Measurements from ENCODE around the gene ALOX5. TPM values are rescaled to one million over a fixed set of nuclear protein-coding genes. Genes with fewer than 3 reads are reported as not detected.
A peak's percentile ranks its signal among the peaks of the same experiment; 100 is the strongest.

Gene ALOX5
- total and polyA plus RNA-seq, 4 donors, result 2.9 to 16.9 (median 8.4) TPM

DNA sequence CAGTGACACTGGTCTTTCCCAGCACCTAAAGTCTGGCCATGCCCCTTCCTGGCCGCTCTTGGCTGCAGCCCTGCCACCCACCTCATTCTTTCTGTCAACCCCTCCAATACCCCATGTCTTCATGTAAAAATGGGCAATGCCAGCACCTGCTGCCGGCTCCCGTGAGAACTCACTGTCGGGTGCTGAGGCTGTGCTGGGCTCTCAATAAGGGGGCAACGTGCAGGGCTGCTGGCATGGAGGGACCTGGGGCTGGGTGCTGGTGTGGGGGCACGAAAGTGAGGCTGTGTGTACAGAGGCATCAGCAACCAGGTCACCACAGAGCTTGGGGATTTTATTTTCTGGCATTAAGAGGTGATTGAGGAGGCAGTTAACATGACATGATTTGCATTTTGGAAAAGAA lies 65.3 kb downstream of the ALOX5 start:
- TF ChIP-seq, protein P1, sequence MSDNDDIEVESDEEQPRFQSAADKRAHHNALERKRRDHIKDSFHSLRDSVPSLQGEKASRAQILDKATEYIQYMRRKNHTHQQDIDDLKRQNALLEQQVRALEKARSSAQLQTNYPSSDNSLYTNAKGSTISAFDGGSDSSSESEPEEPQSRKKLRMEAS (IDR thresholded peaks at IDR 0.05), result no peak
- TF ChIP-seq GABPA (IDR thresholded peaks at IDR 0.05 in 1 of 2, conservative IDR thresholded peaks at IDR 0.05 in 1 of 2) (no peak), TAF1 (conservative IDR thresholded peaks at IDR 0.05) (no peak), RXRA (IDR thresholded peaks at IDR 0.05) (no peak), SP1 (IDR thresholded peaks at IDR 0.05) (no peak)
- no peak overlapping the region for H3K9ac ChIP-seq (ENCODE audit: low read depth in 1 of 2, low read length in 2 of 2)
- H3K36me3 ChIP-seq (ENCODE audit: control insufficient read depth in 4 of 4, insufficient read depth in 3 of 4, low read depth in 1 of 4, low read length in 3 of 4), result no peaks in the 10 kb centered on the region
- H3K4me3 ChIP-seq (ENCODE audit: low read depth in 1 of 3, low read length in 3 of 3), result no peak overlapping the region
- no peak overlapping the region for H3K27ac ChIP-seq (ENCODE audit: low read depth in 1 of 2, low read length in 2 of 2)
- H3K9me3 ChIP-seq (ENCODE audit: control insufficient read depth in 4 of 4, low read length in 3 of 4), result no peaks in the 10 kb centered on the region
- peak; percentile 27 for DNase-seq (ENCODE audit: low spot score)
- WGBS, result 80% methylated on average over 6 of the region's 6 CpGs
- no peaks in the 10 kb centered on the region for H3K27me3 ChIP-seq (ENCODE audit: control insufficient read depth in 4 of 4, insufficient read depth in 4 of 4, low read length in 3 of 4)
- H3K4me1 ChIP-seq (ENCODE audit: control insufficient read depth in 4 of 4, insufficient read depth in 4 of 4, low read length in 3 of 4), result no peaks in the 10 kb centered on the region

DNA sequence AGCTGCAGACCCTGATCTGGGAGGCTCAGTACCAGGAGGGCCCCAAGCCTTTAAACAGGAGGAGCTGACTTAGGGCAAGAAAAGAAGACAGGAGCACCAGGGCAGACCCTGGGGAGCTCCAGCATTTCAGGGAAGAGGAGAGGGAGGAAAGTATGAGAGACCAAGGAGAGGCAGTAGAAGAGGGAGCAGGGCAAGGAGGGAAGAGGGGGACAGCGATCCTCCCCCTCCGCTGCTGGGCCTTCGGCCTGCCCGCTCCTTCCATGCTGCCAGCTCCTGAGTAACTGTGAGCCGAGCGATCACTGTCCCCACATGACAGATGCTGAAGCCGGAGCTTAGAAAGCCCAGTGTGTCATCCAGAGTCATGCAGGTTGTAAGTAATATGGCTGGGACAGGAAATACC lies 65.9 kb downstream of the ALOX5 start:
- WGBS, result 70% methylated on average over 7 of the region's 7 CpGs
- H3K4me3 ChIP-seq (ENCODE audit: low read depth in 1 of 3, low read length in 3 of 3), result no peak overlapping the region
- TF ChIP-seq, protein P2, sequence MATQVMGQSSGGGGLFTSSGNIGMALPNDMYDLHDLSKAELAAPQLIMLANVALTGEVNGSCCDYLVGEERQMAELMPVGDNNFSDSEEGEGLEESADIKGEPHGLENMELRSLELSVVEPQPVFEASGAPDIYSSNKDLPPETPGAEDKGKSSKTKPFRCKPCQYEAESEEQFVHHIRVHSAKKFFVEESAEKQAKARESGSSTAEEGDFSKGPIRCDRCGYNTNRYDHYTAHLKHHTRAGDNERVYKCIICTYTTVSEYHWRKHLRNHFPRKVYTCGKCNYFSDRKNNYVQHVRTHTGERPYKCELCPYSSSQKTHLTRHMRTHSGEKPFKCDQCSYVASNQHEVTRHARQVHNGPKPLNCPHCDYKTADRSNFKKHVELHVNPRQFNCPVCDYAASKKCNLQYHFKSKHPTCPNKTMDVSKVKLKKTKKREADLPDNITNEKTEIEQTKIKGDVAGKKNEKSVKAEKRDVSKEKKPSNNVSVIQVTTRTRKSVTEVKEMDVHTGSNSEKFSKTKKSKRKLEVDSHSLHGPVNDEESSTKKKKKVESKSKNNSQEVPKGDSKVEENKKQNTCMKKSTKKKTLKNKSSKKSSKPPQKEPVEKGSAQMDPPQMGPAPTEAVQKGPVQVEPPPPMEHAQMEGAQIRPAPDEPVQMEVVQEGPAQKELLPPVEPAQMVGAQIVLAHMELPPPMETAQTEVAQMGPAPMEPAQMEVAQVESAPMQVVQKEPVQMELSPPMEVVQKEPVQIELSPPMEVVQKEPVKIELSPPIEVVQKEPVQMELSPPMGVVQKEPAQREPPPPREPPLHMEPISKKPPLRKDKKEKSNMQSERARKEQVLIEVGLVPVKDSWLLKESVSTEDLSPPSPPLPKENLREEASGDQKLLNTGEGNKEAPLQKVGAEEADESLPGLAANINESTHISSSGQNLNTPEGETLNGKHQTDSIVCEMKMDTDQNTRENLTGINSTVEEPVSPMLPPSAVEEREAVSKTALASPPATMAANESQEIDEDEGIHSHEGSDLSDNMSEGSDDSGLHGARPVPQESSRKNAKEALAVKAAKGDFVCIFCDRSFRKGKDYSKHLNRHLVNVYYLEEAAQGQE (IDR thresholded peaks at IDR 0.05), result no peak
- TF ChIP-seq TAF1 (conservative IDR thresholded peaks at IDR 0.05), result no peak
- TF ChIP-seq, protein P3, sequence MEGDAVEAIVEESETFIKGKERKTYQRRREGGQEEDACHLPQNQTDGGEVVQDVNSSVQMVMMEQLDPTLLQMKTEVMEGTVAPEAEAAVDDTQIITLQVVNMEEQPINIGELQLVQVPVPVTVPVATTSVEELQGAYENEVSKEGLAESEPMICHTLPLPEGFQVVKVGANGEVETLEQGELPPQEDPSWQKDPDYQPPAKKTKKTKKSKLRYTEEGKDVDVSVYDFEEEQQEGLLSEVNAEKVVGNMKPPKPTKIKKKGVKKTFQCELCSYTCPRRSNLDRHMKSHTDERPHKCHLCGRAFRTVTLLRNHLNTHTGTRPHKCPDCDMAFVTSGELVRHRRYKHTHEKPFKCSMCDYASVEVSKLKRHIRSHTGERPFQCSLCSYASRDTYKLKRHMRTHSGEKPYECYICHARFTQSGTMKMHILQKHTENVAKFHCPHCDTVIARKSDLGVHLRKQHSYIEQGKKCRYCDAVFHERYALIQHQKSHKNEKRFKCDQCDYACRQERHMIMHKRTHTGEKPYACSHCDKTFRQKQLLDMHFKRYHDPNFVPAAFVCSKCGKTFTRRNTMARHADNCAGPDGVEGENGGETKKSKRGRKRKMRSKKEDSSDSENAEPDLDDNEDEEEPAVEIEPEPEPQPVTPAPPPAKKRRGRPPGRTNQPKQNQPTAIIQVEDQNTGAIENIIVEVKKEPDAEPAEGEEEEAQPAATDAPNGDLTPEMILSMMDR (IDR thresholded peaks at IDR 0.05; ENCODE audit: low read depth, low read length, missing input control), result no peak
- TF ChIP-seq FOXA1 (IDR thresholded peaks at IDR 0.05), result no peak
- TF ChIP-seq HNF4A (conservative IDR thresholded peaks at IDR 0.05), result no peak
- TF ChIP-seq RXRA (IDR thresholded peaks at IDR 0.05), result no peak
- no peak for TF ChIP-seq FOXA2 (IDR thresholded peaks at IDR 0.05)
- TF ChIP-seq, protein P1 (IDR thresholded peaks at IDR 0.05), result no peak
- TF ChIP-seq, protein P4, sequence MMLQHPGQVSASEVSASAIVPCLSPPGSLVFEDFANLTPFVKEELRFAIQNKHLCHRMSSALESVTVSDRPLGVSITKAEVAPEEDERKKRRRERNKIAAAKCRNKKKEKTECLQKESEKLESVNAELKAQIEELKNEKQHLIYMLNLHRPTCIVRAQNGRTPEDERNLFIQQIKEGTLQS (IDR thresholded peaks at IDR 0.05), result no peak
- no peak for TF ChIP-seq EGR1 (IDR thresholded peaks at IDR 0.05; ENCODE audit: low read depth in 2 of 2)
- TF ChIP-seq NR2F2 (IDR thresholded peaks at IDR 0.05), result no peak
- TF ChIP-seq GABPA (IDR thresholded peaks at IDR 0.05 in 1 of 2, conservative IDR thresholded peaks at IDR 0.05 in 1 of 2), result no peak
- TF ChIP-seq SP1 (IDR thresholded peaks at IDR 0.05), result no peak

More for the DNA sequence above, 65.9 kb downstream of the ALOX5 start:
- Histone ChIP-seq H3K27me3 (ENCODE audit: control insufficient read depth in 4 of 4, insufficient read depth in 4 of 4, low read length in 3 of 4) (no peaks in the 10 kb centered on the region), H3K36me3 (ENCODE audit: control insufficient read depth in 4 of 4, insufficient read depth in 3 of 4, low read depth in 1 of 4, low read length in 3 of 4) (no peaks in the 10 kb centered on the region), H3K4me1 (ENCODE audit: control insufficient read depth in 4 of 4, insufficient read depth in 4 of 4, low read length in 3 of 4) (no peaks in the 10 kb centered on the region), H3K9ac (ENCODE audit: low read depth in 1 of 2, low read length in 2 of 2) (no peak overlapping the region), H3K9me3 (ENCODE audit: control insufficient read depth in 4 of 4, low read length in 3 of 4) (no peaks in the 10 kb centered on the region), H3K27ac (ENCODE audit: low read depth in 1 of 2, low read length in 2 of 2) (no peak overlapping the region)
- no peak for DNase-seq (ENCODE audit: low spot score)
